Lung (tissue), 12 donors: ENCODE results near the gene TEX2. TPM values are rescaled to one million over a fixed set of nuclear protein-coding genes. Genes with fewer than 3 reads are reported as not detected.

ENCODE experiments used
- ATAC-seq: fragments of 200-7000 bp; cut with Tn5 transposase; one replicate; pipeline ENCODE4 v1.9.1; 2020; ENCODE audit warnings: moderate number of reproducible peaks; ENCODE audit not compliant: insufficient read depth, low FRiP score
- DNase-seq, 3 donors: peaks; one replicate each; pipeline ENCODE4 v3.0.0-alpha.2; 2013 to 2017
- H3K27ac ChIP-seq, 2 donors: one replicate each; pipeline ENCODE4 v1.5.1; 2013; ENCODE audit warnings: mild to moderate bottlenecking in 2 of 2, moderate library complexity in 2 of 2, control low read depth in 1 of 2, inconsistent platforms in 1 of 2, low read depth in 1 of 2, low read length in 1 of 2
- H3K27me3 ChIP-seq, 3 donors: one replicate each; pipeline ENCODE4 v1.5.1; 2013; ENCODE audit warnings: low read length in 2 of 3; ENCODE audit not compliant: control insufficient read depth in 3 of 3, insufficient read depth in 3 of 3
- H3K36me3 ChIP-seq, 4 donors: one replicate each; pipeline ENCODE4 v1.5.1; 2013; ENCODE audit warnings: low read length in 4 of 4, mild to moderate bottlenecking in 1 of 4, moderate library complexity in 1 of 4; ENCODE audit not compliant: control insufficient read depth in 4 of 4, insufficient read depth in 4 of 4
- H3K4me1 ChIP-seq, 5 donors: one replicate each; pipeline ENCODE4 v1.5.1; 2013; ENCODE audit warnings: low read length in 5 of 5, mild to moderate bottlenecking in 2 of 5, moderate library complexity in 1 of 5; ENCODE audit not compliant: control insufficient read depth in 5 of 5, insufficient read depth in 5 of 5
- H3K4me3 ChIP-seq: one replicate; pipeline ENCODE4 v1.5.1; 2013; ENCODE audit warnings: mild to moderate bottlenecking, control low read depth, moderate library complexity
- H3K9ac ChIP-seq, 2 donors: one replicate each; pipeline ENCODE4 v1.5.1; 2013; ENCODE audit warnings: low read length in 2 of 2, control low read depth in 1 of 2; ENCODE audit not compliant: insufficient read depth in 1 of 2
- H3K9me3 ChIP-seq, 4 donors: one replicate each; pipeline ENCODE4 v1.5.1; 2013; ENCODE audit warnings: low read length in 3 of 4, mild to moderate bottlenecking in 1 of 4, moderate library complexity in 1 of 4; ENCODE audit not compliant: control insufficient read depth in 4 of 4, insufficient read depth in 3 of 4
- CTCF ChIP-seq: IDR thresholded peaks from 2 replicates; pipeline ENCODE4 v1.5.1; 2012; ENCODE audit warnings: mild to moderate bottlenecking; ENCODE audit errors: control extremely low read depth, extremely low read depth
- WGBS, 2 donors: extraction: QIAGEN DNeasy Blood & Tissue Kit; methylation state at CpG; one replicate each; pipeline ENCODE4 v1.1.7; 2013; 5-methylcytosine and 5-hydroxymethylcytosine counted together
- polyA plus RNA-seq, 2 donors: library from polyadenylated mRNA; stranded (reverse); fragments of 200-250 nt; gene quantifications; one replicate each; pipeline ENCODE4 v1.2.1, GENCODE V29; 2013
- total RNA-seq, 2 donors: library from RNA; depleted of rRNA in 1 of 2; stranded (reverse); fragments of >200 nt in 1 of 2; gene quantifications; one replicate each; pipeline ENCODE4 v1.2.1, GENCODE V29; 2014 to 2021
- donor health status: control.
- donor health status: control.
- donor health status: Bipolar disorder and iron deficiency.
- donor health status: healthy.
- donor health status: DM: yes; HTN: yes; CAD: no.

TEX2 gene
- total and polyA plus RNA-seq, 4 donors: 10.0 to 42.8 (median 28.8) TPM

DNA sequence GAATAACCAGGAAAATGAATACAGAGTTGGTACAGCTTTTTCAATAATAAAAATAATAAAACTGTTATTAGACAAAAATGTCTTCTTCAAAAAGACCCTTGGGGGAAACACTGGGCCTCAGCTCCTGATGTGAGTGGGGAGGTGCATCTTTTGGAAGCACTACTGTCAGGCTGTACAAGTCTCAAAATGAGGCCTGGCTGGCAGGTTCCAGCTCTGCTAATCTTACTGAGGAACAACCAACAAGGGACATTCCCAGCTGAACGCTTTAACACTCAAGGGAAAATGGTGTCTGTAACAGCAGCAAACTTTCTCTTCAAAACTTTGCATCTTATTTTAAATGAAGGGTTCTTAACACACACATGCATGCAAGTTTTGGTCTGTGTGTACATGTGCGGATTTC lies 19.7 kb downstream of the TEX2 start:
- no peak overlapping the region for H3K27ac ChIP-seq
- H3K36me3 ChIP-seq: no peaks in the 10 kb centered on the region
- no peaks in the 10 kb centered on the region for H3K9me3 ChIP-seq
- 95 to 100% methylated on average over 2 of the region's 2 CpGs for WGBS, 2 donors
- no peak for TF ChIP-seq CTCF
- no peaks in the 10 kb centered on the region for H3K27me3 ChIP-seq
- peaks cover 9 to 17% (median 14%) of the 10 kb centered on the region in 5 donors for H3K4me1 ChIP-seq
- no peak for ATAC-seq
- DNase-seq: no peak
- no peak overlapping the region for H3K4me3 ChIP-seq
- no peak overlapping the region for H3K9ac ChIP-seq

DNA sequence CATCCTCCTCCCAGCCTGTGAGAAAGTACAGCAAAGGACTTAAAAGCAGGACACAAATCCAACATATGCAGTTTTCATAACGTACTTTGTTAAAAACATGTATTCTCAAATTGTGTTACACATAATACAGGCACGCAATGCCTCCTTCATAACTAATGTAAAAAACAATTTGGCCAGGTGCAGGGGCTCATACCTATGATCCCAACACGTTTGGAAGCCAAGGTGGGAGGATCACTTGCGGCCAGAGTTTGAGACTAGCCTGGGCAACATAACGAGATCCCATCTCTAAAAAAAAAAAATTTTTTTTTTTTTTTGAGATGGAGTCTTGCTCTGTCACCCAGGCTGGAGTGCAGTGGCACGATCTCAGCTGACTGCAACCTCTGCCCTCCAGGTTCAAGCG lies 20.4 kb downstream of the TEX2 start:
- Histone ChIP-seq H3K9ac (no peak overlapping the region), H3K4me3 (no peak overlapping the region), H3K27me3 (no peaks in the 10 kb centered on the region), H3K27ac (no peak overlapping the region), H3K9me3 (no peaks in the 10 kb centered on the region), H3K4me1 (peaks cover 9 to 17% (median 14%) of the 10 kb centered on the region in 5 donors), H3K36me3 (no peaks in the 10 kb centered on the region)
- WGBS, 2 donors: 96 to 97% methylated on average over 7 of the region's 7 CpGs
- DNase-seq: no peak
- no peak for ATAC-seq
- TF ChIP-seq CTCF: no peak

DNA sequence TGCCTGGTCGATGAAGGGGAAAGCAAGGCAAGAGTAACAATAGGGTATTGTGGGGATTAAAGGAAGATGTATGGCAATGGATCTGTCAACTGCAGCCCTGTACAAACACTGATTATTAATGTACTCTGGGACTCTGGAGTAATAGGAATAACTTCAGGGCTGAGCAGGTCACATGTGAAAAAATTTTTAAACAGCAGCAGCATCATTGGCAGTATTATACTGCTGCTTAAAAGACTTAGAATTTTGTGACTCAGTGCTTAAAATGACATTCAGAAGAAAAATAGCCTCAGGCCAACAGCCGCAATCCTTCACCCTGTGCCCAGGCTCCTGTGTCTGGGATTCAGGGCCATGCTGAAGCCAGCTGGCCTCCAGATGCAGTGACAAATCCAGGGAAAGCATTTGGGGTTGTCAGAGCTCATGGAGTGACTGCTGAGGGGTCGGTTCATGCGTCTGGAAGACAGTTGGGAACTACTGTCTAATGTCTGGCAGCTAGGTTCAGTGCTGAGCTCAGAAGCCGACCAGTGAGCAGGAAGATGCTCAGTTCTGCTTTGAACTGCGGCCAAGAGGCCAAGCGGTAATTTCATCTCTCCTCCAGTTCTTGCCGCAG lies 22.2 kb downstream of the TEX2 start:
- Histone ChIP-seq H3K4me1 (peaks cover 7 to 17% (median 14%) of the 10 kb centered on the region in 5 donors), H3K27ac (peak overlapping the region; percentile 60 to 61), H3K9me3 (no peaks in the 10 kb centered on the region), H3K9ac (peak overlapping the region; percentile 3 to 14), H3K27me3 (no peaks in the 10 kb centered on the region), H3K36me3 (no peaks in the 10 kb centered on the region), H3K4me3 (no peak overlapping the region)
- ATAC-seq: peak; percentile 47
- TF ChIP-seq CTCF: no peak
- WGBS, 2 donors: 38% methylated on average over 8 of the region's 8 CpGs
- DNase-seq: peak; percentile 71 to 83 (median 72)
